Ovary (tissue), 9 donors: ENCODE data around the gene INTS6. TPM values are rescaled to one million over a fixed set of nuclear protein-coding genes. Genes with fewer than 3 reads are reported as not detected.
A peak's percentile ranks its signal among the peaks of the same experiment; 100 is the strongest.

Source experiments
- DNase-seq, 5 donors: peaks; one replicate each; pipeline ENCODE4 v3.0.0-alpha.2; 2019 to 2020
- H3K27ac ChIP-seq, 2 donors: fragments of 200-600 bp; one replicate each; pipeline versions ENCODE4 v1.5.1 to v1.8.0; 2019 to 2022
- H3K27me3 ChIP-seq: fragments of 200-600 bp; one replicate; pipeline ENCODE4 v1.8.0; 2022
- H3K36me3 ChIP-seq: fragments of 200-600 bp; sonication (generic); one replicate; pipeline ENCODE4 v1.5.1; 2019
- H3K4me1 ChIP-seq: one replicate; pipeline ENCODE4 v1.8.1; 2013; ENCODE audit warnings: mild to moderate bottlenecking, moderate library complexity; ENCODE audit not compliant: insufficient read depth
- H3K4me3 ChIP-seq: fragments of 200-600 bp; sonication (generic); one replicate; pipeline ENCODE4 v1.5.1; 2017
- H3K9me3 ChIP-seq, 2 donors: fragments of 200-600 bp in 1 of 2; sonication (generic) in 1 of 2; one replicate each; pipeline versions ENCODE4 v1.5.1 to v1.8.1; 2013 to 2019; ENCODE audit warnings: mild to moderate bottlenecking in 1 of 2, moderate library complexity in 1 of 2
- EP300 ChIP-seq: sonication (generic); formaldehyde crosslinking; IDR thresholded peaks from one replicate; pipeline ENCODE4 v1.6.1; 2017; ENCODE audit warnings: antibody characterized with exemption
- POLR2A ChIP-seq: fragments of 450-650 bp; IDR thresholded peaks from one replicate; pipeline ENCODE4 v1.6.1; 2017; ENCODE audit warnings: antibody characterized with exemption, mild to moderate bottlenecking, moderate library complexity
- WGBS, 3 donors: extraction: QIAGEN DNeasy Blood & Tissue Kit in 1 of 3; methylation state at CpG; one replicate each; pipeline versions ENCODE4 v1.1.5 to v1.1.7; 2013 to 2017; 5-methylcytosine and 5-hydroxymethylcytosine counted together
- intact Hi-C, 4 donors: fragments of 100-400 bp; cut with DNase I; formaldehyde crosslinking; loops; one replicate each; pipeline versions ENCODE4 v1.11.0 to v1.15.1; 2022 to 2023
- polyA plus RNA-seq, 2 donors: library from polyadenylated mRNA; stranded (reverse); fragments of 200-250 nt in 1 of 2; fragments of 350-450 nt in 1 of 2; fragmentation: Illumina TruSeq in 1 of 2; extraction: RNeasy Lipid Tissue Mini Kit (QIAGEN cat#74804) in 1 of 2; gene quantifications; one replicate each; pipeline ENCODE4 v1.2.3, GENCODE V29; 2013 to 2014
- total RNA-seq, 7 donors: library from RNA; depleted of rRNA in 2 of 7; stranded (reverse); fragments of >200 nt in 2 of 7; fragmentation: NEBNext Ultra II Directional in 3 of 7; extraction: Animal tissue kit (Norgen Biotek cat#: 25700) in 3 of 7; gene quantifications; one replicate each; pipeline versions ENCODE4 v1.1.0 to v1.2.4, GENCODE V29; 2016 to 2023
- TF ChIP-seq, protein P1 (sequence below), 3 donors: fragments of 450-650 bp in 2 of 3; fragments of 200-600 bp in 1 of 3; IDR thresholded peaks; one replicate each; pipeline versions ENCODE4 v1.5.1 to v1.8.0; 2016 to 2022; ENCODE audit warnings: antibody characterized with exemption in 3 of 3, mild to moderate bottlenecking in 1 of 3
- donor health status: DM: no; HTN: no; CAD: no; lungs with moderate emphysema.
- donor health status: DM: no; HTN: no; CAD: no.
- donor health status: Bipolar disorder and iron deficiency.
- donor health status: DM: yes; HTN: yes; CAD: no.
- donor health status: DM: no; HTN: no; CAD: no.
- donor health status: DM: yes; HTN: yes; CAD: no.

Gene INTS6
- total and polyA plus RNA-seq, 9 donors, result 11.2 to 38.9 (median 29.2) TPM

- H3K27me3 ChIP-seq, result no peaks in the 10 kb centered on the region
- intact Hi-C loops, result no loop called here
- 93 to 95% (median 93%) methylated on average over 3 of the region's 3 CpGs for WGBS, 3 donors
- TF ChIP-seq, protein P1, sequence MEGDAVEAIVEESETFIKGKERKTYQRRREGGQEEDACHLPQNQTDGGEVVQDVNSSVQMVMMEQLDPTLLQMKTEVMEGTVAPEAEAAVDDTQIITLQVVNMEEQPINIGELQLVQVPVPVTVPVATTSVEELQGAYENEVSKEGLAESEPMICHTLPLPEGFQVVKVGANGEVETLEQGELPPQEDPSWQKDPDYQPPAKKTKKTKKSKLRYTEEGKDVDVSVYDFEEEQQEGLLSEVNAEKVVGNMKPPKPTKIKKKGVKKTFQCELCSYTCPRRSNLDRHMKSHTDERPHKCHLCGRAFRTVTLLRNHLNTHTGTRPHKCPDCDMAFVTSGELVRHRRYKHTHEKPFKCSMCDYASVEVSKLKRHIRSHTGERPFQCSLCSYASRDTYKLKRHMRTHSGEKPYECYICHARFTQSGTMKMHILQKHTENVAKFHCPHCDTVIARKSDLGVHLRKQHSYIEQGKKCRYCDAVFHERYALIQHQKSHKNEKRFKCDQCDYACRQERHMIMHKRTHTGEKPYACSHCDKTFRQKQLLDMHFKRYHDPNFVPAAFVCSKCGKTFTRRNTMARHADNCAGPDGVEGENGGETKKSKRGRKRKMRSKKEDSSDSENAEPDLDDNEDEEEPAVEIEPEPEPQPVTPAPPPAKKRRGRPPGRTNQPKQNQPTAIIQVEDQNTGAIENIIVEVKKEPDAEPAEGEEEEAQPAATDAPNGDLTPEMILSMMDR (IDR thresholded peaks at IDR 0.05), result no peak
- TF ChIP-seq POLR2A (no peak), EP300 (no peak)
- H3K36me3 ChIP-seq, result no peaks in the 10 kb centered on the region
- no peaks in the 10 kb centered on the region for H3K4me1 ChIP-seq
- H3K9me3 ChIP-seq, result no peaks in the 10 kb centered on the region
- no peak for DNase-seq
- no peak overlapping the region for H3K4me3 ChIP-seq
- no peak overlapping the region for H3K27ac ChIP-seq
Measured at GRCh38 chr13:51467730-51468129, 14.9 kb upstream of the INTS6 start.

- intact Hi-C loops, result no loop called here
- no peak for DNase-seq
- no peak for TF ChIP-seq EP300
- TF ChIP-seq, protein P1 (IDR thresholded peaks at IDR 0.05), result no peak
- TF ChIP-seq POLR2A, result no peak
- Histone ChIP-seq H3K9me3 (no peaks in the 10 kb centered on the region), H3K27ac (no peak overlapping the region), H3K4me1 (no peaks in the 10 kb centered on the region), H3K4me3 (no peak overlapping the region), H3K27me3 (no peaks in the 10 kb centered on the region), H3K36me3 (no peaks in the 10 kb centered on the region)
Measured at GRCh38 chr13:51465124-51465523, 12.3 kb upstream of the INTS6 start.

- Histone ChIP-seq H3K9me3 (no peaks in the 10 kb centered on the region), H3K27ac (no peak overlapping the region), H3K4me1 (no peaks in the 10 kb centered on the region), H3K36me3 (no peaks in the 10 kb centered on the region), H3K27me3 (no peaks in the 10 kb centered on the region), H3K4me3 (no peak overlapping the region)
- TF ChIP-seq, protein P1 (IDR thresholded peaks at IDR 0.05), result no peak
- no peak for TF ChIP-seq POLR2A
- no peak for TF ChIP-seq EP300
- 95 to 97% (median 97%) methylated on average over 15 of the region's 15 CpGs for WGBS, 3 donors
- intact Hi-C loops, result loop anchor here in 3 of 4 donors (10.0 kb wide), 3 partner anchors 128 to 348 kb away; partner anchors contain the start of genes DHRS12 (in 1 of the 3) and WDFY2 (in 1 of the 3)
- DNase-seq, result no peak
Measured at GRCh38 chr13:51457086-51457815, 4.4 kb upstream of the INTS6 start.

GRCh38 chr13:51456510-51456909 lies 3.7 kb upstream of the INTS6 start:
- 96 to 97% (median 97%) methylated on average over 13 of the region's 13 CpGs for WGBS, 3 donors
- Histone ChIP-seq H3K4me3 (no peak overlapping the region), H3K27me3 (no peaks in the 10 kb centered on the region), H3K4me1 (no peaks in the 10 kb centered on the region), H3K9me3 (no peaks in the 10 kb centered on the region), H3K27ac (no peak overlapping the region), H3K36me3 (no peaks in the 10 kb centered on the region)
- intact Hi-C loops, result loop anchor here in 3 of 4 donors (10.0 kb wide), 3 partner anchors 128 to 348 kb away; partner anchors contain the start of genes DHRS12 (in 1 of the 3) and WDFY2 (in 1 of the 3)
- TF ChIP-seq EP300 (no peak), POLR2A (no peak)
- TF ChIP-seq, protein P1 (IDR thresholded peaks at IDR 0.05), result no peak
- peak in 1 of 5 donors; percentile 18 for DNase-seq
